ES-I3 (cell line): ENCODE data around the gene PITPNM2.

Experiments used
- H3K36me3 ChIP-seq: 2 replicates; pipeline ENCODE4 v1.6.1; 2013; ENCODE audit warnings: mild to moderate bottlenecking, low read length, control low read depth, moderate library complexity; ENCODE audit not compliant: insufficient read depth
- H3K4me1 ChIP-seq: 2 replicates; pipeline ENCODE4 v1.6.1; 2013; ENCODE audit warnings: mild to moderate bottlenecking, control low read depth, low read length; ENCODE audit not compliant: insufficient read depth
- H3K9ac ChIP-seq: 2 replicates; pipeline ENCODE4 v1.6.1; 2013; ENCODE audit warnings: low read depth, mild to moderate bottlenecking, low read length, moderate library complexity
- H3K9me3 ChIP-seq: 2 replicates; pipeline ENCODE4 v1.6.1; 2013; ENCODE audit warnings: mild to moderate bottlenecking, low read length, moderate library complexity; ENCODE audit not compliant: control insufficient read depth, insufficient read depth

The PITPNM2 gene

DNA sequence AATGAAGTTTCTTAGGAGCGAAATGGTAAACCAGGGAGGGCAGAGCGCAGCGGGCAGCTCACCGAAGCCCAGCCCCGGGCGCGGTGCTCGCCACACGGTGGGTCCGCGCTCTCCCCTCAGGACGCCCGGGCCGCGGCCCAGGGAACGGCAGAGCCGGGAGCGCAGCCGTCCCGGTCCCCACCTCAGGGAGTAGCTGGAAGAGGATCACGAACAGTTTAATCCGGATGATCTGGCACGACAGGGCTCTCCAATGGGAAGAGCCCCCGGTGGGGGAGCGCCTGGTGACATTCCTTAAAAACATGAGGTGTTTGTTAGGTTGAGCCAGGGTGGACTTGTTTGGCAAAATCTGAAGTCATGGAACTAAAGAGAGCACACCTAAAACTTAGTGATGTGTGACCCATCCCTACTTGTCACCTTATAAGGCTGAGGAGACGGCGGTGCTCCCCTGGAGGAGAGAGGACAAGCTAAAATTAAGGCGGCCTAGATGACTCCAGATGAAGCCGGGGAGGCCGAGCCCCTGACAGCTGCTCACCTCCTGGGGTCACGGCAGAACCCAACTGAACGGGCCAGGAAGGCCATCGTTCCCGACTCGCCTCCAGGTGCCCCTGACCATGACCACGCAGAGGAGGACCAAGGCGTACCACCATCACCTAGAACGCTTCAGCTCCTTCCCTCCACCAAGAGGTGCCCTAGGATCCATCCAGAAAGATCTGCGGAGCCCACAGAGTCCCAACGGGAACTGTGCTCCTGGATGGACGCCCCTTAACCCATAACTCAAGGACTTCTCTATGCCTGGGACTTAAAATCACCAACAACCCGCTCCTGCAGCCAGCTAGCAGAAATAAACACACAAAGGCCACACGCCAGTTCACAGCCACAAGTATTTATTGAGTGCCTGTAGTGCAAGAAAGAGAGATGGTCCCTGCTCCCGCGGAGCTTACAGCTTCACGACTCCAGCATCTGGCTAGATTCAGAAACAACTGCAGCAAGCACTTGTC, 866 bp upstream of the PITPNM2 start:
- Histone ChIP-seq H3K4me1 (peaks cover 28% of the 10 kb centered on the region), H3K9me3 (no peaks in the 10 kb centered on the region), H3K36me3 (no peaks in the 10 kb centered on the region), H3K9ac (peak overlapping the region; percentile 82)

DNA sequence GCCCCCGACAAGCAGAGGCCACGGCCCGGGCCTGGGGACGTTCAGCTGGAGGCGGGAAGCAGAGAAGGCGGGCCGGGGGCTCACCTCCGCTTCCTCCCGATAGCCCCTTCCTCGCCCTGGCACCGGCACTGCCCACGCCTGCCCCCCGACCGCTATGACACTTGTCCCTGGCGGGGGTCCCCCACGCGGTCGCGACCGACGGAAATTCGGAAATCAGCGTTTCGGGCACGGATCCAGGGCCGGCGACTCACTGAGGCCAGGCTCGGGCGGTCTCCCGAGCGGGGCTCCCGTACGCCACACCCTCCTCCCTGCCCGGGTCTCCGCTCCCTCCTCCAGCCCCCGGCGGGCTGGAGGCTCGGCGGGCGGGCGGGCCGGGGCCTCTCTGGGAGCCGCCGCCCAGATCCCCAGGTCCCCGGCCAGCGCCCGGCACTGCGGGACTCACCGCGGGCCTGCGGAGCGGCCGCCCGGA, 581 bp downstream of the PITPNM2 start:
- H3K9ac ChIP-seq, result peak overlapping the region; percentile 81
- no peaks in the 10 kb centered on the region for H3K9me3 ChIP-seq
- peaks cover 26% of the 10 kb centered on the region for H3K4me1 ChIP-seq
- H3K36me3 ChIP-seq, result no peaks in the 10 kb centered on the region

- Histone ChIP-seq H3K9me3 (no peaks in the 10 kb centered on the region), H3K36me3 (no peaks in the 10 kb centered on the region), H3K4me1 (peaks cover 24% of the 10 kb centered on the region), H3K9ac (peak overlapping the region; percentile 81)
These were observed 1.2 kb downstream of the PITPNM2 start for GRCh38 chr12:123149501-123150274.

- no peak overlapping the region for H3K9ac ChIP-seq
- H3K9me3 ChIP-seq, result no peaks in the 10 kb centered on the region
- H3K36me3 ChIP-seq, result no peaks in the 10 kb centered on the region
- H3K4me1 ChIP-seq, result peaks cover 18% of the 10 kb centered on the region
These were observed 1.8 kb downstream of the PITPNM2 start for GRCh38 chr12:123149088-123149487.

DNA sequence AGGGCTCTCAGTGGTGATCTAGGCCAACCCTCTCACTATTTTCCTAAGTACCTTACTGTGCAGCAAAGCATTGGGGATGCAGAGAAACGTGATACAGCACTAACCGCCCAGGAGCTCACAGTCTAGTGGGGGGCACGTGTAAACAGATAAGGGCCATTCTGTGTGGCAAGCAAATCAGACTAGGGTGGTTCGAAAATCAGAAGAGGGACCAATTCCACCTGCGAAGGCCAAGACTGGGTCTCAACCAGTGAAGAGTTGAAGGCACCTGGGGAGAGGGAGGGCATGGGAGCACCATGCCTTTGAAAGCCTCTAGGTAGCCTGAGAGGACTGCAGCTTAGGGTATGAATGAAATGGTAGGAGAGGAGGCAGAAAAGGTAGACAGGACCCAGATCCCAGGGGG, 2.2 kb downstream of the PITPNM2 start:
- no peaks in the 10 kb centered on the region for H3K9me3 ChIP-seq
- no peak overlapping the region for H3K9ac ChIP-seq
- peaks cover 17% of the 10 kb centered on the region; the same call in 1 of the 2 replicates for H3K4me1 ChIP-seq
- H3K36me3 ChIP-seq, result no peaks in the 10 kb centered on the region

DNA sequence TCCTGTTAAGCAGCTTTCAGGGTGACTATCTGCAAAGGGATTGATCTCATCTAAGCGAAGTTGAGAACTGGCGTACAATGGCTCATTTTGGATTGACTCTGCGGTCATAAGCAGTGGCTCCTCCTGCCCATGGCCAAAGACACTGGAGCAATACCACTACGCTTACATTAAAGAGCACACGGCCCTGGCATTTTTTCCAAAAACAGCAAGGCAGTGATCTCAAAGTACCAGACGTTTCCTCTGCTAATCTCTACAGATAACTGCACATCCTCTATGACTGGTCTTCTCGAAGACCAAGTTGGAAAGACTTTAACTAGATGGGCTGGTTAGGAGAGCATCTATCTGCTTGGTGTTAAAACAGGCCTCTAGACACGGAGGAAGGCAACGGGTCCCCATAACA, 2.7 kb downstream of the PITPNM2 start:
- H3K36me3 ChIP-seq, result no peaks in the 10 kb centered on the region
- no peaks in the 10 kb centered on the region for H3K9me3 ChIP-seq
- peaks cover 12% of the 10 kb centered on the region; the same call in 1 of the 2 replicates for H3K4me1 ChIP-seq
- H3K9ac ChIP-seq, result no peak overlapping the region

DNA sequence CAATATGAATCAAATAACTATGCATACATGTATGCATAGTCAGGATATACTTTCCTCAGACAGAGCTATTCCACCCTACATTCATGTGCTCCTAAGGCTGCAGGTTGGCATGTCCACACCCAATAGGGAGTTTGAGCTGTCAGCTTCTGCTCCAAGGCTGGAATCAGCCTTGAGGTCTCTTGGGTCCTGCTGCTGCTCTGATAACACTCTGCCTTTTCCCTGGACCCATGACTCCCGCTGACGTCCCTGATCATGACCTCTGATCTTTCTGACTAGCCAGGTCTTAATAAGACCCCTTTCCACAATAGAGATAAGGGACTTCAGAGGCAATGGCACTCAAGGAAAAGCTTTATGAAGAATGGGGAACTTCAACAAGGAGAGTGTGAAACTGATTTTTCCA, 5.7 kb downstream of the PITPNM2 start:
- Histone ChIP-seq H3K36me3 (no peaks in the 10 kb centered on the region), H3K9ac (no peak overlapping the region), H3K4me1 (peaks cover 37% of the 10 kb centered on the region)

GRCh38 chr12:123143736-123144461, 7.0 kb downstream of the PITPNM2 start:
- Histone ChIP-seq H3K36me3 (no peaks in the 10 kb centered on the region), H3K4me1 (peaks cover 38% of the 10 kb centered on the region), H3K9me3 (no peaks in the 10 kb centered on the region), H3K9ac (no peak overlapping the region)

More for the DNA sequence above, 5.7 kb downstream of the PITPNM2 start:
- no peaks in the 10 kb centered on the region for H3K9me3 ChIP-seq

DNA sequence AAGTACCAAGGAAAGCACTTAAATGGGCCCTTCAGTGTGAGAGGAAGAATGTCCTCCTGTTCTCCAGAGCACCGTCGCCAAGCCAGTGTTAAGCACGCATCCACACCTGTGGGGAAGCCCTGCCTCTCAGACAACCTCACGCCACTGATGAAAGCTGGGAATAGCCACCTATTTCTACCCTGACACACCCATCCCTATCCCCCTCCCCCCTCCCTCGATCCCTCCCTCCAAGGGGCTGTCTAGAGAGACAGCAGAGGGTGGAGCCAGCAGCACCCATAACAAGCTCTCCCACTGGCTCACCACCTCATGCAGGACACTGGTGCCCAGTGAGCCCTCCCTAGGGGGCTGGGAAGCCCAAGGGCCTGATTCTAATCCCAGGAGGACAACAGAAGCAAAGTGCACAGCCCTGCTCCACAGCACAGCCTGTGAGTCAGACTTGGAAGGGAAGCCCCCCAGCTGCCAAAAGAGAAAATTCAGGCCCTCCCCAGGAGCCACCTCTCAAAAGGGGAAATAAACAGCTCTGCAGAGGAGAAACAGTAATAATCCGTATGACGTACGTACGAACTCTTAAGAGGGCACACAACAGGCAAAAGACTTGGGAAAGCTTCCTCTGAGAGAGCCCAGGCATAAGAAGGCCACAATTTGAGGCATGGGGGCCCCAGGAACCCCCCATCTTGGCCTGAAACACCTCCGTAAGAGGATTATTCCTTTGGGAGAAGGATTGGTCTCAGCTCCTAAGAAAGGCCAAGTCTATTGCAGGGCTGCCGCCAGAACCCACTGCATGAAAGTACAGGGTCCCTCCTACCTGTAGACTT, 7.8 kb downstream of the PITPNM2 start:
- peaks cover 36% of the 10 kb centered on the region for H3K4me1 ChIP-seq
- no peaks in the 10 kb centered on the region for H3K9me3 ChIP-seq
- no peaks in the 10 kb centered on the region for H3K36me3 ChIP-seq
- H3K9ac ChIP-seq, result no peak overlapping the region

GRCh38 chr12:123142518-123142840, 8.4 kb downstream of the PITPNM2 start:
- peaks cover 36% of the 10 kb centered on the region for H3K4me1 ChIP-seq
- no peaks in the 10 kb centered on the region for H3K36me3 ChIP-seq
- no peaks in the 10 kb centered on the region for H3K9me3 ChIP-seq
- no peak overlapping the region for H3K9ac ChIP-seq

DNA sequence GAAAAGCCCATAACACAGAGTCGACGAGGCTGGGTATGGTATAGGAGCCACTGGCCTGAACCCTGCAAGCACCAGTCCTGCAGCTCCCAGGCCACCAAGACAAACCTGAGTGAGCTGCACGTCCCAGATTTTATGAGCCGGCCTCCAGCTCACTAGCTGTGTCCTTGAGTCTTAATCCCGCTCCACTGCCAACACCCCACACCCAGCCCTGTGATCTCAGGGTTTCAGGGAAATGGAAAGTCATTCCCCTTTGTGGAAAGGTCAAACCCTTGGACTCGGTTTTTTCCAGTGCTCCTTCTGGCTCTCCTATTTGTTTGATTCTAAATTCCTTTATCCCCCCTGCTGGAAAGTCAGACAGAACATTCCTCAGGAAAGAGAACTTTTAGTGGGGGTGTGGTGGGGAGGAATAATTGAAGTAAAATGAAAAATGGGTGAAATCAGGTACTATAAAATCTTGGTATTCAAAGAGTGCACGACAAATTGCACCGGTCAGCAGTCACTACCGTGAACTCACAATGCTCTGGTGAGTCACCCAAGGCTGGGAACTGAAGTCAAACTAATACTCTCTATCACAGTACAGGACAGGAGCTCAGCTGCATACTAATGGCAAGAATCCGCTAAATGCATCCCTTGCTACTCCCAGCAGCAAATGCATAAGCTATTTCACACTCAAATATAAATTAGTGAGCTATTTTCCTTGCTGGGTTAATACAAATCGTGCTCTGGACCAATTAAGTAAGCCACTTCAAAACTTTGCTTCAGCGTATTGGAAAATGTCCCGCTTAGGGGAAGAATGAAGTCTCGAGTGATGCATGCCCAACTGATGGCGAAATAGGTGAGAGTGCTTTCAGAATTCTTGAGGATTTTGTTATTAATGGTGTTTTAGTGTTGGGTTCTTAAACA, 9.0 kb downstream of the PITPNM2 start:
- Histone ChIP-seq H3K9ac (no peak overlapping the region), H3K36me3 (no peaks in the 10 kb centered on the region), H3K4me1 (peaks cover 36% of the 10 kb centered on the region), H3K9me3 (no peaks in the 10 kb centered on the region)

DNA sequence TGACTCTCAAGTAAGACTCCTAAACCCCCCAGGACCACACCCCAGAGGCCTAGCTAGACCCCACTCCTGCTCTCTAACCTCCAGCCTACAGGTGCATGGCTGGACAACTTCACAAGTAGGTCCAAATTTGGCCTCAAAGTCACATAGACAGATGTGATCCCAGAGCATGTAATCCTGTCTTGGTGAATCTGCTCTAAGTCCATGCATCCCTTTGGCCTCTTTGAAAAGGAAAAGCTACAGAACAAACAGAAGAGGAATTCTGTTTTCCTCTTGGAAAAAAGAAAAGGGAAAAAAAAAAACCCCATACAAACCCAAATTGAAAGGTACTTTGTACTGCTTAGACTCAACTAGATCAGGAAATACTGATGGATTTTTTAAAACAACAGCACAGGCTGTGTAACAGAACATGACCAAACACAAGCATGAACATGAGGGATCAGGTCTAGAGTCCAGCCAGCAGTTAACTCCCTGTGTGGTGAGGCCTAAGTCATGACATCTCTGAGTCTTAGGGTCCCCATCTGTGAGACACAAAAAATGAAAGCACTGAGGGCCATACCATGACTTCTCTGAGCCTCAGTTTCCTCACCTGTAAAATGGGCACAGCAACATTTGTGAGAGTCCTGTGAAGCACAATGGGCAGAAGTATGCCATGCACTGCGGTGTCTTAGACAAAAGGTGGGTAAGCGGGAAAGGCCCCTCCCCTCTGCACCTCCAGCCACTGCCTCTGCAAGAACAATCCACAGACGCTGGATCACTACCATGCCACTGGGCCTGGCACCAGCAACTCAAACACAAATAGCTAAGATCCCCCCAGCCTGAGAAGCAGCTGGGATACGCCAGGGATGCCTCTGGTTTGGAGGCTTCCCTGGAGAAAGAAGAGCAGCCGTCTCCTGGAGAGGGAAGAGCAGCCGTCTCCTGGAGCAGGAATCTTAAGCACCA, 9.9 kb downstream of the PITPNM2 start:
- Histone ChIP-seq H3K9ac (no peak overlapping the region), H3K36me3 (no peaks in the 10 kb centered on the region), H3K9me3 (no peaks in the 10 kb centered on the region), H3K4me1 (peaks cover 36% of the 10 kb centered on the region)
